H1 (cell line): ENCODE measurements around the gene POLR3E. TPM values are rescaled to one million over a fixed set of nuclear protein-coding genes. Genes with fewer than 3 reads are reported as not detected.

Experiments used
- CTCF ChIA-PET: fragments of 300-600 bp; sonication (Branson Sonifier 250); formaldehyde crosslinking; loops from one replicate; lab custom pipeline; 2021; ENCODE audit not compliant: partially characterized antibody; lab: Charles Lee
- POLR2A ChIA-PET: fragments of 300-600 bp; sonication (Branson Sonifier 250); formaldehyde crosslinking; loops from one replicate; lab custom pipeline; 2021; ENCODE audit warnings: inconsistent platforms; ENCODE audit not compliant: partially characterized antibody; lab: Charles Lee
- DNase-seq, 2 experiments: peaks; one replicate each; pipeline versions ENCODE4 v3.0.0 to v3.0.0-alpha.2; 2010 to 2022; ENCODE audit warnings: low spot score in 2 of 2, low read depth in 1 of 2, mixed read lengths in 1 of 2
- FAIRE-seq: peaks from 2 replicates; lab custom pipeline; 2011; peaks lifted over from hg19 to GRCh38; lab: Jason Lieb, UNC
- H2AFZ ChIP-seq: 2 replicates; pipeline ENCODE4 v1.8.1; 2012; ENCODE audit warnings: low read length, inconsistent platforms
- H2AK5ac ChIP-seq: 2 replicates; pipeline ENCODE4 v1.6.1; 2013; ENCODE audit warnings: low read depth, low read length
- H2BK120ac ChIP-seq: replicated peaks from 2 replicates; pipeline ENCODE3; 2013; ENCODE audit warnings: low read depth, low read length, inconsistent platforms
- H2BK12ac ChIP-seq: 2 replicates; pipeline ENCODE4 v1.6.1; 2013; ENCODE audit warnings: low read depth, low read length
- H2BK15ac ChIP-seq: 2 replicates; pipeline ENCODE4 v1.6.1; 2013; ENCODE audit warnings: low read length
- H2BK20ac ChIP-seq: 2 replicates; pipeline ENCODE4 v1.6.1; 2013; ENCODE audit warnings: low read length
- H2BK5ac ChIP-seq: 2 replicates; pipeline ENCODE4 v1.6.1; 2013; ENCODE audit warnings: low read depth, low read length
- H3K14ac ChIP-seq: 2 replicates; pipeline ENCODE4 v1.6.1; 2013; ENCODE audit warnings: inconsistent platforms; ENCODE audit not compliant: insufficient read length
- H3K18ac ChIP-seq: 2 replicates; pipeline ENCODE4 v1.6.1; 2013; ENCODE audit warnings: low read length; ENCODE audit errors: extremely low read depth
- H3K23ac ChIP-seq: 2 replicates; pipeline ENCODE4 v1.6.1; 2013; ENCODE audit warnings: inconsistent platforms; ENCODE audit not compliant: insufficient read length
- H3K23me2 ChIP-seq: 2 replicates; pipeline ENCODE4 v1.6.1; 2013; ENCODE audit warnings: low read depth, low read length
- H3K27ac ChIP-seq: 2 replicates; pipeline ENCODE4 v1.6.1; 2011; ENCODE audit warnings: low read depth, low read length, inconsistent platforms
- H3K27me3 ChIP-seq, 4 experiments: replicated peaks in 1 of 4; 1 replicate in 1 of 4; 2 replicates in 3 of 4; pipeline versions ENCODE4 v1.6.1 to v1.8.1; 2011 to 2013; ENCODE audit warnings: low read length in 3 of 4, mild to moderate bottlenecking in 3 of 4, inconsistent platforms in 2 of 4, mixed read lengths in 2 of 4, moderate library complexity in 1 of 4; ENCODE audit not compliant: control insufficient read depth in 3 of 4, insufficient read depth in 3 of 4; ENCODE audit errors: extremely low read depth in 1 of 4
- H3K36me3 ChIP-seq, 4 experiments: 2 replicates each; pipeline versions ENCODE4 v1.6.1 to v1.8.1; 2011 to 2013; ENCODE audit warnings: mild to moderate bottlenecking in 4 of 4, low read length in 3 of 4, moderate library complexity in 2 of 4, control low read depth in 1 of 4, inconsistent platforms in 1 of 4; ENCODE audit not compliant: insufficient read depth in 4 of 4, control insufficient read depth in 2 of 4
- H3K4ac ChIP-seq: replicated peaks from 2 replicates; pipeline ENCODE3; 2013; ENCODE audit warnings: low read length, low read depth, mixed read lengths, inconsistent platforms; ENCODE audit not compliant: insufficient read length
- H3K4me1 ChIP-seq, 4 experiments: replicated peaks in 1 of 4; 1 replicate in 1 of 4; 2 replicates in 3 of 4; pipeline versions ENCODE4 v1.6.1 to v1.8.1; 2011 to 2013; ENCODE audit warnings: low read length in 3 of 4, inconsistent platforms in 2 of 4, mixed read lengths in 1 of 4; ENCODE audit not compliant: insufficient read depth in 4 of 4, control insufficient read depth in 3 of 4
- H3K4me2 ChIP-seq, 2 experiments: 2 replicates each; pipeline versions ENCODE4 v1.6.1 to v1.8.1; 2011 to 2013; ENCODE audit warnings: low read depth in 2 of 2, low read length in 2 of 2, control low read depth in 1 of 2, inconsistent platforms in 1 of 2, mild to moderate bottlenecking in 1 of 2; ENCODE audit not compliant: insufficient read depth in 1 of 2
- H3K4me3 ChIP-seq, 4 experiments: fragments of 200-600, 300-600 bp in 1 of 4; sonication (generic), shearing (Covaris generic), sonication (Bioruptor Twin) in 1 of 4; 2 replicates each; pipeline versions ENCODE4 v1.5.1 to v1.8.1; 2011 to 2016; ENCODE audit warnings: low read length in 4 of 4, low read depth in 3 of 4, control low read depth in 2 of 4, inconsistent platforms in 2 of 4, mild to moderate bottlenecking in 2 of 4, mixed read lengths in 1 of 4, moderate library complexity in 1 of 4; ENCODE audit not compliant: insufficient read depth in 2 of 4; ENCODE audit errors: extremely low read depth in 1 of 4
- H3K56ac ChIP-seq: replicated peaks from 2 replicates; pipeline ENCODE3; 2013; ENCODE audit warnings: low read depth, mild to moderate bottlenecking, mixed read lengths, low read length, inconsistent platforms; ENCODE audit not compliant: insufficient read length
- H3K79me1 ChIP-seq: 2 replicates; pipeline ENCODE4 v1.6.1; 2013; ENCODE audit warnings: low read depth, low read length, control low read depth
- H3K79me2 ChIP-seq, 2 experiments: 2 replicates each; pipeline versions ENCODE4 v1.6.1 to v1.8.1; 2012 to 2013; ENCODE audit warnings: low read length in 2 of 2, mild to moderate bottlenecking in 2 of 2, inconsistent platforms in 1 of 2; ENCODE audit not compliant: insufficient read depth in 2 of 2, control insufficient read depth in 1 of 2
- H3K9ac ChIP-seq, 4 experiments: replicated peaks in 1 of 4; 1 replicate in 1 of 4; 2 replicates in 3 of 4; pipeline versions ENCODE4 v1.6.1 to v1.8.1; 2011 to 2013; ENCODE audit warnings: low read depth in 3 of 4, low read length in 3 of 4, control low read depth in 2 of 4, mild to moderate bottlenecking in 2 of 4, moderate library complexity in 2 of 4, inconsistent platforms in 1 of 4; ENCODE audit errors: extremely low read depth in 1 of 4
- H3K9me3 ChIP-seq, 2 experiments: 2 replicates each; pipeline versions ENCODE4 v1.6.1 to v1.8.1; 2012 to 2013; ENCODE audit warnings: mild to moderate bottlenecking in 2 of 2, moderate library complexity in 2 of 2, control low read depth in 1 of 2, inconsistent platforms in 1 of 2, low read depth in 1 of 2, low read length in 1 of 2, mixed read lengths in 1 of 2; ENCODE audit not compliant: insufficient read depth in 2 of 2
- H4K20me1 ChIP-seq, 2 experiments: replicated peaks in 1 of 2; 2 replicates each; pipeline versions ENCODE3 to v1.8.1; 2011 to 2013; ENCODE audit warnings: inconsistent platforms in 2 of 2, low read length in 2 of 2, mild to moderate bottlenecking in 1 of 2; ENCODE audit not compliant: insufficient read depth in 2 of 2, control insufficient read depth in 1 of 2
- H4K5ac ChIP-seq: 2 replicates; pipeline ENCODE4 v1.6.1; 2013; ENCODE audit warnings: low read length, low read depth, mixed read lengths, inconsistent platforms; ENCODE audit not compliant: insufficient read length
- H4K8ac ChIP-seq: 2 replicates; pipeline ENCODE4 v1.8.0; 2013; ENCODE audit warnings: mild to moderate bottlenecking, moderate library complexity, low read length, inconsistent platforms; ENCODE audit not compliant: insufficient read depth; ENCODE audit errors: extremely low read depth
- H4K91ac ChIP-seq: replicated peaks from 2 replicates; pipeline ENCODE3; 2013; ENCODE audit warnings: low read length, mixed read lengths, inconsistent platforms; ENCODE audit not compliant: insufficient read length
- BCL11A ChIP-seq, 2 experiments: IDR thresholded peaks; one replicate each; pipeline ENCODE4 v1.6.1; 2011; ENCODE audit warnings: low read depth in 2 of 2, low read length in 2 of 2, mild to moderate bottlenecking in 2 of 2
- CTBP2 ChIP-seq: IDR thresholded peaks from 2 replicates; pipeline ENCODE4 v1.7.0; 2011; ENCODE audit warnings: borderline replicate concordance, mild to moderate bottlenecking, moderate library complexity, mixed read lengths, low read length; ENCODE audit not compliant: insufficient read depth, insufficient read length
- HDAC6 ChIP-seq: IDR thresholded peaks from one replicate; pipeline ENCODE4 v1.7.1; 2012; ENCODE audit warnings: low read depth, mild to moderate bottlenecking, inconsistent platforms, low read length, moderate library complexity
- JUND ChIP-seq: IDR thresholded peaks from 2 replicates; pipeline ENCODE4 v1.6.1; 2011; ENCODE audit warnings: mild to moderate bottlenecking, improper control_type of control experiment, low read length
- PHF8 ChIP-seq: fragments of 200-600 bp; sonication (generic); conservative IDR thresholded peaks from 2 replicates; pipeline ENCODE4 v1.7.1; 2012; ENCODE audit warnings: low read depth, mild to moderate bottlenecking, inconsistent platforms, low read length, moderate library complexity
- POU5F1 ChIP-seq: IDR thresholded peaks from 2 replicates; pipeline ENCODE4 v1.6.1; 2011; ENCODE audit warnings: low read depth, mild to moderate bottlenecking, low read length, moderate library complexity
- RFX5 ChIP-seq: IDR thresholded peaks from 2 replicates; pipeline ENCODE4 v1.6.1; 2011; ENCODE audit warnings: low read depth, low read length, improper control_type of control experiment, borderline replicate concordance
- RXRA ChIP-seq: IDR thresholded peaks from 2 replicates; pipeline ENCODE4 v1.6.1; 2011; ENCODE audit warnings: low read depth, mild to moderate bottlenecking, low read length, moderate library complexity; ENCODE audit not compliant: insufficient read depth
- SAP30 ChIP-seq: fragments of 300-600 bp; sonication (generic); IDR thresholded peaks from 2 replicates; pipeline ENCODE4 v1.7.1; 2012; ENCODE audit warnings: low read length, moderate library complexity, mild to moderate bottlenecking, inconsistent platforms; ENCODE audit not compliant: insufficient read depth, insufficient replicate concordance
- SIN3A ChIP-seq, 2 experiments: IDR thresholded peaks in 1 of 2; conservative IDR thresholded peaks in 1 of 2; 2 replicates each; pipeline ENCODE4 v1.6.1; 2011 to 2012; ENCODE audit warnings: low read length in 2 of 2, improper control_type of control experiment in 1 of 2, low read depth in 1 of 2, mild to moderate bottlenecking in 1 of 2
- WGBS, 2 experiments: shearing (Covaris generic) in 1 of 2; methylation state at CpG; one replicate each; pipeline versions ENCODE4 v1.1.6 to v1.1.7; 2013 to 2015; ENCODE audit warnings: low lambda C conversion rate in 2 of 2, mixed read lengths in 2 of 2, inconsistent platforms in 1 of 2, low coverage in 1 of 2, missing lambda C conversion rate in 1 of 2; ENCODE audit not compliant: insufficient replicate concordance in 2 of 2, insufficient coverage in 1 of 2, insufficient read length in 1 of 2; ENCODE audit errors: extremely low coverage in 1 of 2, missing lambda C conversion rate in 1 of 2; 5-methylcytosine and 5-hydroxymethylcytosine counted together
- polyA plus RNA-seq, 7 experiments: library from polyadenylated mRNA; depleted of rRNA in 3 of 7; stranded (reverse) in 5 of 7; unstranded in 2 of 7; fragments of >200 nt in 5 of 7; fragments of 200-250 nt in 2 of 7; gene quantifications; 1 replicate in 5 of 7; 2 replicates in 1 of 7; 4 replicates in 1 of 7; pipeline versions ENCODE4 v1.2.1 to v1.2.3, GENCODE V29; 2011 to 2013; ENCODE audit warnings: missing spikeins in 2 of 7, mixed read lengths in 2 of 7
- total RNA-seq: library from RNA; stranded (reverse); fragmentation: NEBNext Ultra II Directional; extraction: Animal tissue kit (Norgen Biotek cat#: 25700); gene quantifications from 2 replicates; pipeline ENCODE4 v1.2.1, GENCODE V29; 2021

POLR3E gene
- total and polyA plus RNA-seq, 2 of the 8 experiments (the other 6 are each of a cell fraction or from before 2014, with no cell fraction given), result 96.5 to 125 TPM

- H2BK15ac ChIP-seq, result no peak overlapping the region
- CTCF ChIA-PET, result interaction anchor here (0.9 to 2.0 kb wide), 4 partner anchors 12 to 305 kb away, joined by 3 to 8 read pairs (median 4); no protein-coding TSS in a partner anchor
- H3K23ac ChIP-seq, result no peak overlapping the region
- no peak overlapping the region; the same call in 1 of the 2 replicates for H2BK5ac ChIP-seq
- WGBS, 2 experiments, result 95% methylated on average over 9 of the region's 9 CpGs; no CpG with 5 or more reads in 1 of the 2 experiments
- DNase-seq, result no peak
- no peak overlapping the region for H4K8ac ChIP-seq
- H4K20me1 ChIP-seq, result peaks cover 14 to 27% of the 10 kb centered on the region in 2 experiments
- FAIRE-seq, result no peak
- no peaks in the 10 kb centered on the region for H3K27me3 ChIP-seq
- no peak overlapping the region for H3K4me2 ChIP-seq
- H2BK12ac ChIP-seq, result no peak overlapping the region
- H3K27ac ChIP-seq, result no peak overlapping the region
- no peak overlapping the region for H3K56ac ChIP-seq
- no peak overlapping the region for H2AFZ ChIP-seq
- no peaks in the 10 kb centered on the region for H3K23me2 ChIP-seq
- H3K9me3 ChIP-seq, result no peaks in the 10 kb centered on the region
- H3K4ac ChIP-seq, result no peak overlapping the region
- no peak overlapping the region for H2BK120ac ChIP-seq
- H3K79me1 ChIP-seq, result peaks cover 10% of the 10 kb centered on the region; the same call in 1 of the 2 replicates
- H3K79me2 ChIP-seq, result peaks cover 3 to 32% of the 10 kb centered on the region in 2 experiments; a peak in 2 of 4 replicates
- H3K36me3 ChIP-seq, result peaks cover 21 to 55% (median 40%) of the 10 kb centered on the region in 4 experiments
- no peak overlapping the region for H3K14ac ChIP-seq
- H3K4me1 ChIP-seq, result no peaks in the 10 kb centered on the region
- H2BK20ac ChIP-seq, result no peak overlapping the region
- no peak overlapping the region for H3K9ac ChIP-seq
- H4K91ac ChIP-seq, result no peak overlapping the region
- no peak overlapping the region for H2AK5ac ChIP-seq
- H3K18ac ChIP-seq, result no peak overlapping the region
- no peak overlapping the region for H4K5ac ChIP-seq
- H3K4me3 ChIP-seq, result no peak overlapping the region
- POLR2A ChIA-PET, result no interaction called here
- no peak for TF ChIP-seq RXRA
- TF ChIP-seq PHF8, result no peak
- TF ChIP-seq SIN3A (conservative IDR thresholded peaks at IDR 0.05 in 1 of 2, IDR thresholded peaks at IDR 0.05 in 1 of 2; ENCODE audit: low read depth in 1 of 2, low read length in 2 of 2), result no peak
- TF ChIP-seq POU5F1, result no peak
- no peak for TF ChIP-seq JUND
- TF ChIP-seq SAP30, result no peak
- TF ChIP-seq CTBP2, result no peak
- TF ChIP-seq HDAC6, result no peak
- no peak for TF ChIP-seq RFX5
- TF ChIP-seq BCL11A (IDR thresholded peaks at IDR 0.05; ENCODE audit: low read depth in 2 of 2, low read length in 2 of 2), result no peak
These were observed 9.6 kb downstream of the POLR3E start for GRCh38 chr16:22306788-22307187.
